Spinal cord (tissue), 10 donors: ENCODE results near the gene CCNB3. TPM values are rescaled to one million over a fixed set of nuclear protein-coding genes. Genes with fewer than 3 reads are reported as not detected.

Experiments used
- DNase-seq, 6 donors: peaks; one replicate each; pipeline versions ENCODE4 v3.0.0 to v3.0.0-alpha.2; 2013 to 2015; ENCODE audit warnings: low spot score in 6 of 6, low read depth in 4 of 6
- H3K27ac ChIP-seq: one replicate; pipeline ENCODE4 v1.5.1; 2013; ENCODE audit warnings: low read depth, low read length, control low read depth
- H3K27me3 ChIP-seq: one replicate; pipeline ENCODE4 v1.6.1; 2013; ENCODE audit warnings: low read length; ENCODE audit not compliant: control insufficient read depth, insufficient read depth
- H3K36me3 ChIP-seq: one replicate; pipeline ENCODE4 v1.6.1; 2013; ENCODE audit warnings: low read length; ENCODE audit not compliant: control insufficient read depth, insufficient read depth
- H3K4me1 ChIP-seq: one replicate; pipeline ENCODE4 v1.6.1; 2013; ENCODE audit warnings: low read length; ENCODE audit not compliant: control insufficient read depth, insufficient read depth
- H3K4me3 ChIP-seq: one replicate; pipeline ENCODE4 v1.5.1; 2013; ENCODE audit warnings: low read depth, low read length, control low read depth
- H3K9me3 ChIP-seq: one replicate; pipeline ENCODE4 v1.6.1; 2013; ENCODE audit warnings: low read length; ENCODE audit not compliant: control insufficient read depth, insufficient read depth
- WGBS: methylation state at CpG from one replicate; pipeline ENCODE4 v1.1.5; 2013; ENCODE audit warnings: missing lambda C conversion rate; ENCODE audit not compliant: insufficient coverage; 5-methylcytosine and 5-hydroxymethylcytosine counted together
- long read RNA-seq, 4 donors: transcript quantifications; one replicate each; lab custom pipeline, GENCODE V29; 2026
- polyA plus RNA-seq, 2 donors: library from polyadenylated mRNA; unstranded; fragments of 120-200 nt; gene quantifications; one replicate each; pipeline ENCODE4 v1.2.1, GENCODE V29; 2013; ENCODE audit not compliant: insufficient read length in 2 of 2
- total RNA-seq, 2 donors: library from RNA; depleted of rRNA in 1 of 2; stranded (reverse); fragments of 120-200 nt in 1 of 2; fragments of >200 nt in 1 of 2; gene quantifications; one replicate each; pipeline versions ENCODE4 v1.2.3 to v1.2.4, GENCODE V29; 2013 to 2014
- donor health status: healthy.

Gene CCNB3, protein sequence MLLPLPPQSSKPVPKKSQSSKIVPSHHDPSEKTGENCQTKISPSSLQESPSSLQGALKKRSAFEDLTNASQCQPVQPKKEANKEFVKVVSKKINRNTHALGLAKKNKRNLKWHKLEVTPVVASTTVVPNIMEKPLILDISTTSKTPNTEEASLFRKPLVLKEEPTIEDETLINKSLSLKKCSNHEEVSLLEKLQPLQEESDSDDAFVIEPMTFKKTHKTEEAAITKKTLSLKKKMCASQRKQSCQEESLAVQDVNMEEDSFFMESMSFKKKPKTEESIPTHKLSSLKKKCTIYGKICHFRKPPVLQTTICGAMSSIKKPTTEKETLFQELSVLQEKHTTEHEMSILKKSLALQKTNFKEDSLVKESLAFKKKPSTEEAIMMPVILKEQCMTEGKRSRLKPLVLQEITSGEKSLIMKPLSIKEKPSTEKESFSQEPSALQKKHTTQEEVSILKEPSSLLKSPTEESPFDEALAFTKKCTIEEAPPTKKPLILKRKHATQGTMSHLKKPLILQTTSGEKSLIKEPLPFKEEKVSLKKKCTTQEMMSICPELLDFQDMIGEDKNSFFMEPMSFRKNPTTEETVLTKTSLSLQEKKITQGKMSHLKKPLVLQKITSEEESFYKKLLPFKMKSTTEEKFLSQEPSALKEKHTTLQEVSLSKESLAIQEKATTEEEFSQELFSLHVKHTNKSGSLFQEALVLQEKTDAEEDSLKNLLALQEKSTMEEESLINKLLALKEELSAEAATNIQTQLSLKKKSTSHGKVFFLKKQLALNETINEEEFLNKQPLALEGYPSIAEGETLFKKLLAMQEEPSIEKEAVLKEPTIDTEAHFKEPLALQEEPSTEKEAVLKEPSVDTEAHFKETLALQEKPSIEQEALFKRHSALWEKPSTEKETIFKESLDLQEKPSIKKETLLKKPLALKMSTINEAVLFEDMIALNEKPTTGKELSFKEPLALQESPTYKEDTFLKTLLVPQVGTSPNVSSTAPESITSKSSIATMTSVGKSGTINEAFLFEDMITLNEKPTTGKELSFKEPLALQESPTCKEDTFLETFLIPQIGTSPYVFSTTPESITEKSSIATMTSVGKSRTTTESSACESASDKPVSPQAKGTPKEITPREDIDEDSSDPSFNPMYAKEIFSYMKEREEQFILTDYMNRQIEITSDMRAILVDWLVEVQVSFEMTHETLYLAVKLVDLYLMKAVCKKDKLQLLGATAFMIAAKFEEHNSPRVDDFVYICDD (N-terminal part only)
- total RNA-seq: under 1 TPM; 0.40 to 0.99 TPM
- 1 to 10 TPM; 1.0 to 1.1 TPM for polyA plus RNA-seq
- long read RNA-seq, donor 1: 0 reads
- long read RNA-seq, donor 2: 0 reads
- long read RNA-seq, donor 3: 0 reads
- long read RNA-seq, donor 4: 0 reads

DNA sequence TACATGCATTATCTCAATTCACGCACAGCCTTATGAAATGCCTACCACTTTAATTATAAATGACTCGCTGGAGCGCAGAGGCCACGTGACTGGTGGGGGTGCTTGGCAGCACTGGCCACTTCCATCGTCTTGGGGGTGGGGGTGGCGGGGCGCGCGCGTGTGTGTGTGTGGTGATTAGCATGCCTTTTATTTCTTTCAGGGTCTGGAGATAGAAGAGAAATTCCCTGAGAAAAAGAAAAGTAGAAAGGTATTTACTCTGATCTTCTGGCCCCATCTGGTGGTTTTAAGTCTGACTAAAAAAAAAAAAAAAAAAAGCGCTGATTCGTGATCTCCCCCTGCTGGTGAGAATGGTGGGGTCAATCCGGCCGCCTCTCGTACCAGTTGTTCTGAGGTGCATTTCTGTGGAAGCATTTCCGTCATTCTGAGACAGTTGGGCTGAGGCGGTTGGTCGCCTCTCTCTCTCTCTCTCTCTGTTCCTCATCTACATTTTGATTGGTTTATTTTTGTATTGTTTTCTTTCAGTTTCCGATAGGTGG, at the start of gene CCNB3:
Gene CCNB3 (plus strand): TSS at position 402 of the 536 bp plus-strand sequence. CDS start 80,399 bp downstream, outside the sequence.
- Histone ChIP-seq H3K4me1 (no peaks in the 10 kb centered on the region), H3K9me3 (no peaks in the 10 kb centered on the region), H3K36me3 (no peaks in the 10 kb centered on the region), H3K27ac (no peak within 1 kb of the TSS), H3K27me3 (no peaks in the 10 kb centered on the region), H3K4me3 (peak within 1 kb of the TSS; percentile 19)
- 0% methylated on average over 6 of the region's 19 CpGs for WGBS
- DNase-seq: peak; percentile 26 to 90 (median 40)

DNA sequence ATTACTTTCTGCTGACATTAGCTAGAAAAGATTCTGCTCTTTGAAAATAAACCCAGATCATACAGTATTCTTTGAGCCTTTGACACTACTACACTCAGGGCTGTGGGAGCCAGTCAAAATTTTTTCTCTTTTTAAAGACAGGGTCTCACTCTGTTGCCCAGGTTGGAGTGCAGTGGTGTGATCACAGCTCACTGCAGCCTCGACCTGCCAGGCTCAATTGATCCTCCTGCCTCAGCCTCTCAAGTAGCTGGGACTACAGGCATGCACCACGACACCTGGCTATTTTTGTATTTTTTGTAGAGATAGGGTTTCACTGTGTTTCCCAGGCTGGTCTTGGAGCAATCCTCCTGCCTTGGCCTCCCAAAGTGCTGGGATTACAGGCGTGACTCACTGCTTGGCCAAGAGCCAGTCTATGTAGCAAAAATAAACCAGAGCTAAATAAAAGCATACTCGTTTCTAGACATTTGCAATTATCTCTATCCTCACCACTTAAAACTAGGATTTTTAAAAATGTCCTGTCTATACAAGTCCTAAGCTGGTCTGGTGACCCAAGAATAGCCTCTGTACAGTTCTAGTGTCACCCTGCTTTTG, 46.9 kb upstream of the CCNB3 start:
- no peak overlapping the region for H3K4me3 ChIP-seq
- H3K27me3 ChIP-seq: no peaks in the 10 kb centered on the region
- no peak for DNase-seq
- H3K9me3 ChIP-seq: no peaks in the 10 kb centered on the region
- no peaks in the 10 kb centered on the region for H3K36me3 ChIP-seq
- H3K4me1 ChIP-seq: no peaks in the 10 kb centered on the region
- WGBS: 63% methylated on average over 4 of the region's 4 CpGs
- H3K27ac ChIP-seq: no peak overlapping the region

DNA sequence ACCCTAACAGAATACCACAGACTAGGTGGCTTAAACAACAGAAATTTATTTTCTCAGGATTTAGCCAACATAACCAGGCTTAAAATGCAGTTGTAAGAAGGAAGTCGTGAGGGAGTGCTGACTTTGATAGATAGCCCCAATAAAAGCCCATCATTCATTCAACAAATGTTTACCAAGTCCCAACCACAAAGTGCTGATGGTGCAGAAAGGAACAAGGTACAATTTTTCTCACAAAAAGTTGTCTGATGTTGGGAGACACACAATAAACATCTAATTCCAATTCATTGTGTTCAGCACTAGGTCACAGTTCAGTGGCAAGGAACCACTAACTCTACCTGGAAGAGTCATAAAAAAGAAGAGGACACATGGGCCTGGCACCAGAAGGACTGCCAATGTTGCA, 46.0 kb upstream of the CCNB3 start:
- Histone ChIP-seq H3K4me1 (no peaks in the 10 kb centered on the region), H3K27ac (no peak overlapping the region), H3K9me3 (no peaks in the 10 kb centered on the region), H3K4me3 (no peak overlapping the region), H3K27me3 (no peaks in the 10 kb centered on the region), H3K36me3 (no peaks in the 10 kb centered on the region)
- no peak for DNase-seq
- WGBS: no CpG with 5 or more reads among the region's 1 CpG

GRCh38 chrX:50161127-50161526, 43.4 kb upstream of the CCNB3 start:
- Histone ChIP-seq H3K4me3 (no peak overlapping the region), H3K27me3 (no peaks in the 10 kb centered on the region), H3K27ac (no peak overlapping the region), H3K4me1 (no peaks in the 10 kb centered on the region), H3K36me3 (no peaks in the 10 kb centered on the region), H3K9me3 (no peaks in the 10 kb centered on the region)
- 71% methylated on average over 2 of the region's 3 CpGs for WGBS
- no peak for DNase-seq

DNA sequence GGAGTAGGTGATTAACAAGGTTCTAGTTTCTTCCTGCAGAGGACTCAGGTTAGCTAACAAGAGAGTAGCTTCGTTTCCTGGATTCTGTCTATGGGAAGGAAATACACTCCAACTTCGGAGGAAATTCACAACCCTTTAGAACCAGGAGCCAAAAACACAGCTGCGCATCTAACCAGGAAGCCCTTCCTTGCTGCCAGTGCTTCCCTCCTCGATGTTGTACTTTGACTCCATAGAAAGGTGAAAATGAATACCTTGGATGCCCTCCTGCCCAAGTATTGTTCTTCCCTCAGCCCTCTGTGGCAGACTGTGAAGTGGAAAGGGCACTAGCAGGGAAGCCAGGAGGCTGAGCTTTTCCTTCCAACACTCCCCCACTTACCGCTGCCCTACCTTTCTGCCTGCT, 38.8 kb upstream of the CCNB3 start:
- WGBS: 60% methylated on average over 1 of the region's 5 CpGs
- no peaks in the 10 kb centered on the region for H3K36me3 ChIP-seq
- DNase-seq: no peak
- no peaks in the 10 kb centered on the region for H3K4me1 ChIP-seq
- no peaks in the 10 kb centered on the region for H3K27me3 ChIP-seq
- H3K4me3 ChIP-seq: no peak overlapping the region
- H3K9me3 ChIP-seq: no peaks in the 10 kb centered on the region
- no peak overlapping the region for H3K27ac ChIP-seq

DNA sequence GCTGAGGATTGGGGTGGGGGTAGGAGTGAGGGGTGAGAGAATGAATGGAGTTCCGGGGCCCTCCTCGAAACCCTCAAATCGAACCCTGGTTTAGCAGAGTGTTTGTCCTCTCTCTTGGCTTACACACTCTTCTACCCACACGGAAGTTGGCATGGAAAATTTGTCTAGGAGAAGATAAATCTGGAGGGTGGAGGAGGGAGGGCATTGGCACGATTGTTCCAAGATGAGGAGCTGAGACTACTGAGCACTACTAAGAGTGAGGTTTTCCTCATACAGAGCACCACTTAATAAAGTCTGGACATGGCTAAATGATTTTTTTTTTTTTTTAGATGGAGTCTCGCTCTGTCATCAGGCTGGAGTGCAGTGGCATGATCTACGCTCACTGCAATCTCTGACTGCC, 37.2 kb upstream of the CCNB3 start:
- H3K27ac ChIP-seq: no peak overlapping the region
- H3K9me3 ChIP-seq: no peaks in the 10 kb centered on the region
- 86% methylated on average over 1 of the region's 7 CpGs for WGBS
- no peaks in the 10 kb centered on the region for H3K36me3 ChIP-seq
- no peaks in the 10 kb centered on the region for H3K4me1 ChIP-seq
- H3K4me3 ChIP-seq: no peak overlapping the region
- no peaks in the 10 kb centered on the region for H3K27me3 ChIP-seq
- no peak for DNase-seq

DNA sequence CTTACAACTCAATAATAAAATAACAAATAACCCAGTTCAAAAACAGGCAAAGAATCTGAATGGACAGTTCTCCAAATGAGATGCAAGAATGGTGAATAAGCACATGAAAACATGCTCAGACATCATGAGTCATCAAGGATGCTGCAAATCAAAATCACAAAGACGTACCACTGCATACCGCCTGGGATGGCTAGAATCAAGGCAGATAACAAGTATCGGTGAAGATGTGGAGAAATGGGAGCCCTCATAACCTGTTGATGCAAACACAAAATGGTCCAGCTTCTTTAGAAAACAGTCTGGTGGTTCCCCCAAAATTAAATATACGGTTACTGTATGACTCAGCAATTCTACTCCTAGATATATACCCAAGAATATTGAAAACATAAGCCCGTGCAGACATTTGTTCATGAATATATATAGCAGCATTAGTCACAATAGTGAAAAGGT, 36.3 kb upstream of the CCNB3 start:
- no peaks in the 10 kb centered on the region for H3K36me3 ChIP-seq
- H3K27me3 ChIP-seq: no peaks in the 10 kb centered on the region
- no peak overlapping the region for H3K27ac ChIP-seq
- H3K4me1 ChIP-seq: no peaks in the 10 kb centered on the region
- DNase-seq: no peak
- no peak overlapping the region for H3K4me3 ChIP-seq
- WGBS: no CpG with 5 or more reads among the region's 5 CpGs
- H3K9me3 ChIP-seq: no peaks in the 10 kb centered on the region

DNA sequence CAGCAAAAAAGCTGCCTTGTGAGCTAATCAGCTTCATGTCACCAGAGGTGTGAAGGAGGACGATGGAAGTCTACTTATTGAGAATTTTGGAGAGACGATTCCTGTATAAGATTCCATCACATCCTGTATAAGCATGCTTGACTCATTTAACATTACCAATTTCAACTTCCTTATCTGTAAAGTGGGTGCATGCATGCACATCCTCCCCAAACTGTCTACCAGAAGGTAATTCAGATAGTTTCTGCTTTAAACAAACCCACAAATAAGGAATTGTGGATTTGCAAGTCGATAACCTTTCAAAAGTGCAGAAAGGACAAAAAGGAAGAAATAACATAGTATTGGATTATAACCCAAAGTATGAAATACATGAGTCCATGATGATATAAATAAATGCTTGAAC, 34.8 kb upstream of the CCNB3 start:
- Histone ChIP-seq H3K36me3 (no peaks in the 10 kb centered on the region), H3K27ac (no peak overlapping the region), H3K4me1 (no peaks in the 10 kb centered on the region), H3K4me3 (no peak overlapping the region), H3K27me3 (no peaks in the 10 kb centered on the region), H3K9me3 (no peaks in the 10 kb centered on the region)
- WGBS: no CpG with 5 or more reads among the region's 3 CpGs
- no peak for DNase-seq
